ENCODE measurements around the gene KCNK3.
"Not testable (repeated sequence)": the region's sequence is repeated elsewhere in the genome, so short reads cannot be mapped to it uniquely, and the experiment has no call there.

Gene KCNK3

GRCh38 chr2:26758790-26759321 lies 66.3 kb downstream of the KCNK3 start:
- no peak for DNase-seq
- Histone ChIP-seq H3K4me1 (peaks cover 24% of the 10 kb centered on the region), H3K27me3 (no peaks in the 10 kb centered on the region), H3K4me3 (ENCODE audit: low read depth, low read length) (no peak overlapping the region), H3K9me3 (no peaks in the 10 kb centered on the region), H3K36me3 (no peaks in the 10 kb centered on the region)
- no peak for TF ChIP-seq CTCF (IDR thresholded peaks at IDR 0.05; ENCODE audit: low read depth, low read length)

- no peak for DNase-seq
- no peak for TF ChIP-seq CTCF (IDR thresholded peaks at IDR 0.05; ENCODE audit: low read depth, low read length)
- H3K36me3 ChIP-seq = no peaks in the 10 kb centered on the region
- H3K4me3 ChIP-seq (ENCODE audit: low read depth, low read length) = no peak overlapping the region
- peaks cover 20% of the 10 kb centered on the region; the same call in 1 of the 2 replicates for H3K4me1 ChIP-seq
- H3K9me3 ChIP-seq = no peaks in the 10 kb centered on the region
- H3K27me3 ChIP-seq = no peaks in the 10 kb centered on the region
Observed at GRCh38 chr2:26759845-26760244, 67.3 kb downstream of the KCNK3 start.

- not testable (repeated sequence) for H3K4me3 ChIP-seq (ENCODE audit: low read depth, low read length); H3K27me3 ChIP-seq; DNase-seq; H3K9me3 ChIP-seq; H3K36me3 ChIP-seq
- H3K4me1 ChIP-seq = peaks cover 12% of the 10 kb centered on the region; the same call in 1 of the 2 replicates
Observed at GRCh38 chr2:26760991-26761390, 68.5 kb downstream of the KCNK3 start.

- H3K4me3 ChIP-seq (ENCODE audit: low read depth, low read length) = no peak overlapping the region
- no peak for TF ChIP-seq CTCF (IDR thresholded peaks at IDR 0.05; ENCODE audit: low read depth, low read length)
- DNase-seq = no peak
- no peaks in the 10 kb centered on the region for H3K27me3 ChIP-seq
- H3K4me1 ChIP-seq = peaks cover 9% of the 10 kb centered on the region; the same call in 1 of the 2 replicates
- no peaks in the 10 kb centered on the region for H3K9me3 ChIP-seq
- no peaks in the 10 kb centered on the region; the same call in 1 of the 2 replicates for H3K36me3 ChIP-seq
Observed at GRCh38 chr2:26763019-26763418, 70.5 kb downstream of the KCNK3 start.

- H3K4me1 ChIP-seq = no peaks in the 10 kb centered on the region
- H3K9me3 ChIP-seq = no peaks in the 10 kb centered on the region
- no peaks in the 10 kb centered on the region for H3K27me3 ChIP-seq
- no peaks in the 10 kb centered on the region; the same call in 1 of the 2 replicates for H3K36me3 ChIP-seq
- peak within 1 kb of the TSS; percentile 94 for H3K4me3 ChIP-seq (ENCODE audit: low read depth, low read length)
- TF ChIP-seq CTCF (IDR thresholded peaks at IDR 0.05; ENCODE audit: low read depth, low read length) = no peak
- DNase-seq = peak; percentile 90
Observed at GRCh38 chr2:26764078-26764887, 71.8 kb downstream of the KCNK3 start, which contains the start of gene SLC35F6. SLC35F6 (plus strand) TSS chr2:26764284; CDS start chr2:26764350, 66 bp downstream.

GRCh38 chr2:26764906-26765305 lies 72.4 kb downstream of the KCNK3 start:
- H3K4me1 ChIP-seq = no peaks in the 10 kb centered on the region
- no peak for TF ChIP-seq CTCF (IDR thresholded peaks at IDR 0.05; ENCODE audit: low read depth, low read length)
- DNase-seq = no peak

More at GRCh38 chr2:26764906-26765305, 72.4 kb downstream of the KCNK3 start:
- no peaks in the 10 kb centered on the region for H3K27me3 ChIP-seq
- no peaks in the 10 kb centered on the region; the same call in 1 of the 2 replicates for H3K36me3 ChIP-seq
- no peaks in the 10 kb centered on the region for H3K9me3 ChIP-seq
- peak overlapping the region; percentile 94 for H3K4me3 ChIP-seq (ENCODE audit: low read depth, low read length)
